A549 treated with Hydrocortisone at 1 μM for 4 hours (cell line): ENCODE results near the gene NCOA4. TPM values are rescaled to one million over a fixed set of nuclear protein-coding genes. Genes with fewer than 3 reads are reported as not detected.

Experiments used
- total RNA-seq: library from RNA; stranded (reverse); fragments of 200-300 nt; extraction: Qiagen RNA extraction; gene quantifications from 5 replicates; pipeline ENCODE4 v1.2.3, GENCODE V29; 2022

Gene NCOA4
- 84.4 to 119 TPM (median 88.6 TPM) in 5 replicates for total RNA-seq

DNA sequence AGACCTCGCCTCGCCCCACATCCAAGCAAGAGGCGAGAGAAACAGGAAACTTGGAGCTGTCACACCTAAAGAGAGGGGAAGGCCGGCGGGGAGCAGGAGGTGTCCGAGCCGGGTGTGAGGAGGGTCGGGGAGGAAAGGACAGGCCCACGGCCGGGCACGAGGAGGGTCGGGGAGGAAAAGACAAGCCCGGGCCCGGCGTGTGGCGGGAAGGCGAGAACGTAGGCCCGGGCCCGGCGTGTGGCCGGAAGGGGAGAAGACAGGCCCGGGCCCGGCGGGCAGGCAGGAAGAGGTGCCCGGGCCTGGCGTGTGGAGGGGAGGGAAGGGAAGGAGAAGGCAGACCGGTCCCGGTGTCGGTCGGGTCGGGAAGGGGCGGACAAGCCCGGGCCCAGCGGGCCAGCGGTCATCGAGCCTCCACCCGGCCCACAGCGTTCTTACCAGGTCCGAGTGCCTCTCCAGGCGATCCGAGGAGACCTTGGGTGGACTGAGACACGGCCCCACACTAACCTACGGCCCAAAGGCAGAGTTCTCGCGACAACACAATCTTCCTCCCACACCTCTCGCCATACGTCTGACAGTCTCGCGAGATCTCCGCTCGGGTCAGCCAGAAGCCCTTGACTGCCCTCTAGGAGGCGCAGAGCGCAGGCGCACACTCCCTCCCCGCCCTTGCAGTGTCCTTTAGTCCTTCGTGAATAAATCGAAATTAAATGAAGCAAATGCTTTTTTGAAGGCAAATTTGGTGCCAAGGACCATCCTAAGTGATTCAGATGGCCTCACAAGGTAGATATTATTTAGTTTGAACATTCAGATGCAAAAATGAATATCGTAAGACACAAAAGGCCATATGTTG lies at the start of gene NCOA4:
NCOA4 (minus strand) TSS at position 533 of the 847 bp plus-strand sequence. CDS start 13,943 bp downstream, outside the sequence.

DNA sequence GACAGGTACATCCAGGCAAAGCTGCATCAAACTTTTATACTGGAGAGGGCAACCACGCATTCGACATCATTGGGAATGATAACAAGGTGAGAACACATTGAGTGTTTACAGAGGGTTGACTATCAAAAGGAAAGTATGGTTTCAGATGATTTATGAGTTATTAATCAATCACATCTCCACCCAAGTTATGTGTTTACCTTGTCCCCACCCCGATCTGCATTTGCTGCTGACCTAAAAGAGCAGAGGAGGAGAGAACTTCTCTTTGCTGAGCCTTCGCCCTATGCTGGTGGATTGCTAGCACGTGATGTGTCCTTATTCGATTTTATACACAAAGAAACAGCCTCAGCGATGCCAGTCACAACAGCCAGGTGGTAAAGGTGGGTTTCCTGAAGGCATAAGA lies 15.8 kb upstream of the NCOA4 start, which contains the start of gene MSMB:
MSMB (minus strand) TSS at position 9 of the 400 bp plus-strand sequence. CDS start 32 bp downstream, outside the sequence.

DNA sequence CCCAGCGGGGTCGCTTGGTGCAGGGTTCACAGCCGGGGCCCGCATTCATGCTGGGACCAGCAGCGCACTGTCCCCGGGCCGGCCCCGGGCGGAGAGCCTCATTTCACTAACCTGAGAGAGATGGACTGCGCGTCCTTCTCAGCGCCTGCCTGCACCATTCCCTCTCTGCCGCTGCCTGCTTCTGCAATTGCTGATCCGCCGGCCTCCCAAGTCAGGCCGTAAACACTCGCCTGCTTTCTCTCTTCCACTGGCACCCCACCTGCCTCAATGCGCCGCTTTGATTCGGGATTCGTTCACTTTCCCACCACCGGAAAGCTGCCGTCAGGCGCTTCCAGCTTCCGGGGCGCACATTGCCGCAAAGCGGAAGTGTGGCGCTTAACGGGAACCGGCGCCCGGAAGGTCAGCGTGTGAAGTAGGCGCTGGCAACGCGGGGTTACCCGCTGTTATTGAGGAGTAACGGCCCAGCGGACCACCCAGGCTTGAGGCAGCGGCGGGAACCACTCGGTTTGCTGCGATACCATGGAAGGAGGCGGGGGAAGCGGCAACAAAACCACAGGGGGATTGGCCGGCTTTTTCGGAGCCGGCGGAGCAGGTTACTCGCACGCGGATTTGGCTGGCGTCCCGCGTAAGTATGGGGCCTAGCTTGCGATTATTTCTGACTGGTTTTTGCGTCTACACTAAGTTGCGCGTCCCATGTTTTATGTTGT lies 58.2 kb downstream of the NCOA4 start, which contains the start of gene TIMM23:
TIMM23 (plus strand) TSS at position 384 of the 707 bp plus-strand sequence; CDS start at position 520, 136 bp downstream.

Other genes with a start within 250 kb of the NCOA4 start
- gene AGAP4, start 183.1 kb downstream of the NCOA4 start, total RNA-seq = 5.4 to 10.1 TPM (median 7.7 TPM) in 5 replicates
- gene TIMM23, start 58.1 kb downstream of the NCOA4 start, total RNA-seq = 150 to 160 TPM (median 153 TPM) in 5 replicates
- 0.29 to 0.42 TPM (median 0.31 TPM) in 3 of 5 replicates, not detected in the others for gene MSMB, start 15.6 kb upstream of the NCOA4 start, total RNA-seq